IMR-90 (cell line): ENCODE measurements around the gene GPR17. TPM values are rescaled to one million over a fixed set of nuclear protein-coding genes. Genes with fewer than 3 reads are reported as not detected.

Source experiments
- ATAC-seq: fragments of 200-7000 bp; cut with Tn5 transposase; 2 replicates; pipeline ENCODE4 v1.9.1; 2020; ENCODE audit warnings: low read depth, mild to moderate bottlenecking, moderate library complexity
- BruUV-seq: library from RNA; stranded (reverse); fragments of 400-500 nt; replicated peaks from 2 replicates; lab custom pipeline; 2021; lab: Mats Ljungman, UMichigan
- CTCF ChIA-PET: fragments of 300-600 bp; formaldehyde crosslinking; extraction: SDS; loops from one replicate; lab custom pipeline; 2021; ENCODE audit warnings: antibody characterized with exemption; lab: Yijun Ruan, JAX
- POLR2A ChIA-PET: fragments of 300-600 bp; sonication (Branson Sonifier 250); formaldehyde crosslinking; loops from one replicate; lab custom pipeline; 2022; ENCODE audit warnings: antibody characterized with exemption; ENCODE audit not compliant: unreplicated experiment; lab: Charles Lee
- DNase-seq: peaks from one replicate; pipeline ENCODE4 v3.0.0; 2013
- H2AFZ ChIP-seq: replicated peaks from 2 replicates; pipeline ENCODE3; 2013; ENCODE audit warnings: low read length, mild to moderate bottlenecking; ENCODE audit not compliant: poor library complexity
- H2AK5ac ChIP-seq: 2 replicates; pipeline ENCODE4 v1.6.1; 2013; ENCODE audit warnings: low read depth, low read length, inconsistent platforms
- H2AK9ac ChIP-seq: replicated peaks from 2 replicates; pipeline ENCODE3; 2013; ENCODE audit warnings: mild to moderate bottlenecking, low read depth, low read length, moderate library complexity; ENCODE audit not compliant: poor library complexity
- H2BK120ac ChIP-seq: 2 replicates; pipeline ENCODE4 v1.6.1; 2013; ENCODE audit warnings: low read depth, low read length, inconsistent platforms
- H2BK15ac ChIP-seq: 3 replicates; pipeline ENCODE4 v1.6.1; 2013; ENCODE audit warnings: low read depth, low read length, inconsistent platforms
- H2BK20ac ChIP-seq: 2 replicates; pipeline ENCODE4 v1.6.1; 2013; ENCODE audit warnings: low read depth, mild to moderate bottlenecking, inconsistent platforms, low read length, moderate library complexity
- H2BK5ac ChIP-seq: 2 replicates; pipeline ENCODE4 v1.6.1; 2013; ENCODE audit warnings: mild to moderate bottlenecking, low read depth, low read length, inconsistent platforms; ENCODE audit not compliant: poor library complexity, severe bottlenecking
- H3K14ac ChIP-seq: replicated peaks from 2 replicates; pipeline ENCODE4 v1.6.1; 2013; ENCODE audit warnings: low read depth, low read length, inconsistent platforms
- H3K18ac ChIP-seq: 2 replicates; pipeline ENCODE4 v1.6.1; 2013; ENCODE audit warnings: low read depth, low read length, control low read depth
- H3K23ac ChIP-seq: 2 replicates; pipeline ENCODE4 v1.6.1; 2013; ENCODE audit warnings: low read depth, low read length, inconsistent platforms
- H3K27ac ChIP-seq: 2 replicates; pipeline ENCODE4 v1.5.1; 2013; ENCODE audit warnings: mild to moderate bottlenecking, control low read depth, low read length; ENCODE audit not compliant: insufficient read depth
- H3K27me3 ChIP-seq: 2 replicates; pipeline ENCODE4 v1.6.1; 2013; ENCODE audit warnings: low read length; ENCODE audit not compliant: control insufficient read depth, insufficient read depth
- H3K36me3 ChIP-seq: 2 replicates; pipeline ENCODE4 v1.6.1; 2013; ENCODE audit warnings: low read length, mixed read lengths; ENCODE audit not compliant: control insufficient read depth, insufficient read depth
- H3K4ac ChIP-seq: 2 replicates; pipeline ENCODE4 v1.6.1; 2013; ENCODE audit warnings: low read depth, low read length, inconsistent platforms
- H3K4me1 ChIP-seq: 2 replicates; pipeline ENCODE4 v1.6.1; 2013; ENCODE audit warnings: low read length, mixed read lengths; ENCODE audit not compliant: control insufficient read depth, insufficient read depth
- H3K4me2 ChIP-seq: 2 replicates; pipeline ENCODE4 v1.6.1; 2013; ENCODE audit warnings: low read depth, mild to moderate bottlenecking, control low read depth, low read length, moderate library complexity
- H3K4me3 ChIP-seq: 2 replicates; pipeline ENCODE4 v1.5.1; 2013; ENCODE audit warnings: low read depth, mild to moderate bottlenecking, control low read depth, low read length, moderate library complexity; ENCODE audit not compliant: insufficient read depth
- H3K56ac ChIP-seq: 2 replicates; pipeline ENCODE4 v1.6.1; 2013; ENCODE audit warnings: low read length, inconsistent platforms; ENCODE audit not compliant: insufficient read depth; ENCODE audit errors: extremely low read depth
- H3K79me1 ChIP-seq, 2 experiments: 2 replicates each; pipeline ENCODE4 v1.6.1; 2013; ENCODE audit warnings: low read length in 2 of 2, inconsistent platforms in 1 of 2, low read depth in 1 of 2
- H3K9ac ChIP-seq: 2 replicates; pipeline ENCODE4 v1.6.1; 2013; ENCODE audit warnings: low read depth, low read length, control low read depth
- H3K9me1 ChIP-seq: 2 replicates; pipeline ENCODE4 v1.6.1; 2013; ENCODE audit warnings: low read length, inconsistent platforms; ENCODE audit not compliant: insufficient read depth
- H3K9me3 ChIP-seq: 2 replicates; pipeline ENCODE4 v1.6.1; 2013; ENCODE audit warnings: low read length; ENCODE audit not compliant: control insufficient read depth, insufficient read depth
- H4K20me1 ChIP-seq: 2 replicates; pipeline ENCODE4 v1.6.1; 2013; ENCODE audit warnings: low read length, inconsistent platforms; ENCODE audit not compliant: insufficient read depth
- H4K5ac ChIP-seq: 2 replicates; pipeline ENCODE4 v1.6.1; 2013; ENCODE audit warnings: mild to moderate bottlenecking, low read depth, low read length, control low read depth
- H4K8ac ChIP-seq, 2 experiments: 2 replicates each; pipeline ENCODE4 v1.6.1; 2013; ENCODE audit warnings: low read depth in 2 of 2, low read length in 2 of 2, control low read depth in 1 of 2, inconsistent platforms in 1 of 2
- H4K91ac ChIP-seq: 2 replicates; pipeline ENCODE4 v1.6.1; 2013; ENCODE audit warnings: low read depth, low read length, inconsistent platforms; ENCODE audit not compliant: insufficient read depth
- BHLHE40 ChIP-seq: fragments of 150-350 bp; IDR thresholded peaks from 2 replicates; pipeline ENCODE4 v1.6.1; 2016; ENCODE audit warnings: mild to moderate bottlenecking, low read depth, low read length
- RAD21 ChIP-seq: IDR thresholded peaks from 2 replicates; pipeline ENCODE4 v1.6.1; 2012; ENCODE audit warnings: low read length, improper control_type of control experiment
- whole genome bisulfite sequencing, 2 experiments: methylation state at CpG; one replicate each; pipeline versions ENCODE4 v1.1.5 to v1.1.7; 2013; ENCODE audit warnings: missing lambda C conversion rate in 2 of 2; ENCODE audit not compliant: insufficient read length in 1 of 2; ENCODE audit errors: extremely low coverage in 2 of 2; 5-methylcytosine and 5-hydroxymethylcytosine counted together
- dilution Hi-C: fragments of 300-500 bp; cut with HindIII; formaldehyde crosslinking; loops from one replicate; pipeline ENCODE4 v1.14.3; 2018; ENCODE audit warnings: low sequenced_read_pairs; ENCODE audit not compliant: unreplicated experiment
- in situ Hi-C: fragments of 300-500 bp; cut with MboI; formaldehyde crosslinking; loops from 3 replicates; pipeline ENCODE4 v1.14.3; 2019; ENCODE audit warnings: low sequenced_read_pairs, inconsistent platforms, mixed read lengths
- intact Hi-C: fragments of 100-400 bp; cut with micrococcal nuclease; formaldehyde crosslinking; loops from 2 replicates; pipeline ENCODE4 v1.10.0; 2022
- polyA plus RNA-seq, 3 experiments: library from polyadenylated mRNA; depleted of rRNA; stranded (reverse); fragments of >200 nt; gene quantifications; 2 replicates each; pipeline ENCODE4 v1.2.3, GENCODE V29; 2012; ENCODE audit warnings: low replicate concordance in 1 of 3
- total RNA-seq: library from RNA; depleted of rRNA; stranded (reverse); fragments of >200 nt; gene quantifications from 2 replicates; pipeline ENCODE4 v1.2.3, GENCODE V29; 2012

The GPR17 gene
- total and polyA plus RNA-seq, 2 of the 4 experiments (the other 2 are of a cell fraction), result not detected

DNA sequence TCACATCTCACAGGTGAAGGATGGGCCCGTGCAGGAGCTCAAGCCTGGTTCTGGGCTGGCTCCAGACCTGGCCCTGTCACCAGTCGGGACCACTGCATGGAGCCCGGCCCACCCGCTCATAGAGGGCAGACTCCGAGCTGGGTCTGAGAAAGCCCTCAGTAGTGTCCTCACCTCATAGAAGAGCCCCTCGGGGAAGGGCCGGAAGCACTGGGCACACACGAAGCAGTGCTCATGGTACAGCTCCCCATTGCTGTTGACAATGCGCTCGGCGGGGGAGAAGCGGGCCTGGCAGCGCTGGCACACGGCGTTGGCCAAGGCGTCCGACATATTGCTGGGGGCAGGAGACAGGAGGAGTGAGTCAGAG, 11.3 kb downstream of the GPR17 start:
- ChIA-PET CTCF (no interaction called here), POLR2A (no interaction called here)
- no peak overlapping the region for H3K18ac ChIP-seq
- intact Hi-C loops (no loop called here), in situ Hi-C loops (no loop called here), dilution Hi-C loops (no loop called here)
- no peak overlapping the region for H2AK5ac ChIP-seq
- no peak overlapping the region for H4K5ac ChIP-seq
- peaks cover 13 to 47% of the 10 kb centered on the region in 2 experiments for H3K79me1 ChIP-seq
- H2BK15ac ChIP-seq, result no peak overlapping the region
- no peak overlapping the region for H2AK9ac ChIP-seq
- peaks cover 2% of the 10 kb centered on the region; the same call in 1 of the 2 replicates for H3K9me3 ChIP-seq
- H4K20me1 ChIP-seq, result peaks cover 54% of the 10 kb centered on the region
- H3K27me3 ChIP-seq, result no peaks in the 10 kb centered on the region
- DNase-seq, result no peak
- H3K27ac ChIP-seq, result no peak overlapping the region
- no peak overlapping the region for H3K14ac ChIP-seq
- H2BK120ac ChIP-seq, result no peak overlapping the region
- H3K4me2 ChIP-seq, result no peak overlapping the region
- TF ChIP-seq RAD21 (no peak), BHLHE40 (no peak)
- no peak overlapping the region for H2BK5ac ChIP-seq
- H3K4me3 ChIP-seq, result no peak overlapping the region
- H3K4me1 ChIP-seq, result peaks cover 8% of the 10 kb centered on the region
- no peak overlapping the region for H2BK20ac ChIP-seq
- BruUV-seq, result no TSS peak
- no peak for ATAC-seq
- 92% methylated on average over 14 of the region's 17 CpGs; no CpG with 5 or more reads in 1 of the 2 experiments for WGBS, 2 experiments
- no peak overlapping the region for H2AFZ ChIP-seq
- H4K91ac ChIP-seq, result no peak overlapping the region
- H3K36me3 ChIP-seq, result peaks cover 19% of the 10 kb centered on the region
- peaks cover 23% of the 10 kb centered on the region for H3K9me1 ChIP-seq
- no peak overlapping the region for H3K4ac ChIP-seq
- no peak overlapping the region for H4K8ac ChIP-seq
- no peak overlapping the region for H3K56ac ChIP-seq
- H3K23ac ChIP-seq, result no peak overlapping the region
- H3K9ac ChIP-seq, result no peak overlapping the region
